Measurements from ENCODE around the gene BICRA.
"Not testable (repeated sequence)": the region's sequence is repeated elsewhere in the genome, so short reads cannot be mapped to it uniquely, and the experiment has no call there.

The BICRA gene

DNA sequence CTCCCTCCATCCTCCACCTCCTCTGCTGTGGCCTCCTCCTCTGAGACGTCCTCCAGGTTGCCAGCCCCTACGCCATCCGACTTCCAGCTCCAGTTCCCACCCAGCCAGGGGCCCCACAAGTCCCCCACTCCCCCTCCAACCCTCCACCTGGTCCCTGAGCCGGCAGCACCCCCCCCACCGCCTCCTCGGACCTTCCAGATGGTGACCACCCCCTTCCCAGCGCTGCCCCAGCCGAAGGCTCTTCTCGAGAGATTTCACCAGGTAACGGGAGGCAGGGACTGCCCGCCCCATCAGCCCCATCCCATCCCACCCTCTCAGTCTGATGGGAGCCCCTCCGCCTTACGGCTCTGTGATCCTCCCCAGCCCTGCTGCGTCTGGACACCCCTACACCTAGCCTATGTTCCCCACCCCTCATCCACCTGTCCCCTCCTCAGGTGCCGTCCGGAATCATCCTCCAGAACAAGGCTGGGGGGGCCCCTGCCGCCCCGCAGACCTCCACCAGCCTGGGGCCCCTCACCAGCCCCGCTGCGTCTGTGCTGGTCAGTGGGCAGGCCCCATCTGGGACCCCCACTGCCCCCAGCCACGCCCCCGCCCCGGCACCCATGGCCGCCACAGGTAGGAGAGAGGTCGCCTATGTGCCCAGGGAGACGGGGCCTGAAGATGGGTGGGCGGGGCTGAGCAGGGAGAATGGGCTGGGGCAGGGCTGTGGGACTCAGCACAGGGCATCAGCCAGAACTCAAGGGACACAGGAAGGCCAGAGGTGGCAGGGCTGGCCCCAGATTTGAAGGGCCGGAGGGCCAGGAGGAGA lies 85.7 kb downstream of the BICRA start:
- no peak for DNase-seq

GRCh38 chr19:47695533-47696262 lies 86.8 kb downstream of the BICRA start:
- DNase-seq: no peak

DNA sequence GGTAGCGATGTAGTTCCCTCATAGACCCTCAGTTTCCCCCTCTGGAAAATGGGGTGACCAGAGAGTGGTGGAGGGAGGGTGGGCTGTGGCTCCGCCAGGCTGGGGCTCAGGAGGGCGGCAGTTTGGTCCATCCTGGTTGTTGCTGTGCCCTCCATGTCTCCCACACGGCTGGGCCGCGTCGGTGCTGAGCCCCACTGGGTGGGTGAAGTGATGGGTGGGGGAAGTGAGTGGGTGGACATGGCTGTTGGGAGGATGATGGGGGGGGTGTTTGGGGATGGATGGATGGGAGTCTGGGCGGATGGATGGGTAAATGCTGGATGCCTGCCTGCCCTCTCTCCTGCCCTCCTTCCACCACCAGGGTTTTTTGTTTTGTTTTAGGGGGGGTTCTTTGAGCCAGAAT lies 87.7 kb downstream of the BICRA start:
- DNase-seq: no peak

DNA sequence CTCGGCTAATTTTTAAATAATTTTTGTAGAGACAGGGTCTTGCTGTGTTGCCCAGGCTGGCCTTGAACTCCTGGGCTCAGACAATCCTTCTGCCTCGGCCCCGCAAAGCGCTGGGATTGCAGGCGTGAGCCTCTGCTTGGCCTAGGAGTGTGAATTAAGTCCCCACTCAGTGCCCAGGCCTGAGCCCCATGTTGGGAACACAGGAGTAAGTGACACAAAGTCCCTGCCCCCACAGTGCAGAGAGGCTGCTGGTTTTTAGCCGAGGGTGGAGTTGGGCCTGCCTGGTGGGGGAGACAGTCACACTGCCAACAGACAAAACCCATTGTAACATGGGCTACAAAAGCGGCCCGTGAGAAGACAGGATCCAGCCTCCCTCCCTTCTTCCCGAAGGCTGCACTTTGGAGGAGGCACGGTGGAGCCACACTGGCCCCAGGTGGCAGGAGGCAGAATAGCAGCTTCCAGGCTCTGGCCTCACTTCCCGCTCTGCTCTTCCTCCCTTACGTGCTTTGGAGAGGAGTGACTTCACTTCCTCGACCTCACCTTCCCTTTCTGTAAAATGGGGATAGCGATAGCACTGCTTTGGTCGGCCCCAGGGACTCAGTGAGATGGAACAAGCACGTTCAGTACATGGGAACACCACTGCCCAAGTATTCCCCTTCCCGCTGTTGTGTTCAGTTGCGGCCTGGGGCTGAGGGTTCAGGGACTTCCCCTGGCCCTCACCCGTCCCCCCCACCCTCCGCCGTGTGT lies 89.1 kb downstream of the BICRA start:
- peak; percentile 78 for DNase-seq

- no peak for DNase-seq
These were observed 89.9 kb downstream of the BICRA start for GRCh38 chr19:47698631-47699359.

DNA sequence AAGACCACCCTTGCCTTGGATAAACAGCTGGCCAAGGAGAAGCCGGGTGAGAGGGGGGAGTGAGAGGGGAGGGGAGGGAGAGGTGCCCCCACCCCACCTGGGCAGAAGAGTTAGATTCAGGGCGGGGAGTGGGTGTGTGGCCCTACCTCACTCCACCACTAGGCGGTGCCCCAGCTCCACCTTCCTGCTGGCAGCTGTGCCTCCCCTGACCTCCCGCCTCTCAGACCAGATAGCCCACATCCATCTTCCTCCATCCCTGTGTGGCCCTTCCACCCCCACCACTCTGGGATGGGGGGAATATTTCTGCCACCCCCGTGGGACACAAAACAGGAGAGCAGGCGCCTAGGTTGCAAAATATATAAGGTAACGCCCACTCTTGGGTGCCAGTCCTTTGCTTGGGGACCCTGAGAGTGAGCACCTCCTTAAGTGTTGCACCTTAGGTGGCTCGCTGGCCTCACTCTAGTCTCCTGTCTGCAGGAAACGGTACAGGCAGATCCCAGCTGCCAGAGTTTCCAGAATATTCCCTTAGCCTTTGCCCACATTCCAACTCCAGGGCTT lies 90.5 kb downstream of the BICRA start:
- peak; percentile 16 for DNase-seq

- no peak for DNase-seq
These were observed 92.2 kb downstream of the BICRA start for GRCh38 chr19:47700934-47701716.

- DNase-seq: no peak
These were observed 93.0 kb downstream of the BICRA start for GRCh38 chr19:47701717-47702552.

- DNase-seq: no peak
These were observed 93.7 kb downstream of the BICRA start for GRCh38 chr19:47702671-47703070.

DNA sequence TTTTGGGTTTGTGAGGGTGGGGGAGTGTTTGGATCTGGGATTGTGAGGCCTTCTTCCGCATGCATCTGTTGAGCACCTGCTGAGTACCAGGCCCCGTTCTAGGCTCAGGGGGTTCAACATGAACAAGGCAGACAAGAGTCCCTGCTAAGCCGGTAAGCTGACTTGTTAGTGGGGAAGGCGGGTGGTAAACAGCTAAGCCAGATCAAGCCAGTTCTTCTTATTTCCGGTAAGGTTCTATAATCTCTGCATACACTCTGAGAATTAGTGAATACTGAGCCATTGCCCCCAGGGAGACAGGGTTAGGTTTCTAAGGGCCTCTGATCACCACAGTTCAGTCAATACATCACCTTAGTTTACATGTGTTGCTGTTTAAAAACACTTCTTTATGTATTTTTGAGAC lies 94.4 kb downstream of the BICRA start:
- DNase-seq: no peak

DNA sequence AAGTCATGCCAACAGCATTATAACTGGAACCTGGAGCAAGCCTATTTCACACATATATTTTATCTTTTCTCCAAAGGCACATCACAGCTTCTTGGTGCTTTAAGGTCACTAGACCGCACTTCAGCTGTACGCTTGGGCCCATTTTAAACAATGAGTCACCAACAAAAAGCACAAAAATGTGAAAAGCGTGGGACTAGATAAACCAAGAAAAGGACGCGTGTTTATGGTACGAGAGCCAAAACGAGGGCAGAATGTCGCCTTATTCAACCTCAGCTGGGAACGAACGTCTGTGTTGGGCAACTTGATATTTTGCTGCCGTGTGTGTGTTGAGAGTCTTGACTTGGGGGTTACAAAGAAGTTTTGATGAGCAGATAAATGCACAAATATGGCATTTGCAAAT lies 95.1 kb downstream of the BICRA start:
- no peak for DNase-seq

DNA sequence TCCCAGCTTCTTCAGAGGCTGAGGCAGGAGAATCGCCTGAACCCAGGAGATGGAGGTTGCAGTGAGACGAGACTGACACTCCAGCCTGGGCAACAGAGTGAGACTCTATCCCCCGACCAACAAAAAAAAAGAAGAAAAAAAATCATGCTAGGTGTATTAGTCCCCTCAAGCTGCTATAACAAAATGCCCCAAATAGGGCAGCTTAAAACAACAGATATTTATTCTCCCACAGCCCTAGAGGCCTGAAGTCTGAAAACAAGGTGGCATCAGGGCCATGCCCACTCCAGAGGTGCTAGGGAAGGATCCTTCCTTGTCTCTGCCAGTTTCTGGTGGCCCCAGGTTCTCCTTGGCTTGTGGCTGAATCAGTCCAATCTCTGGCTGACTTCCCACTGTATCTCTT lies 95.7 kb downstream of the BICRA start:
- no peak for DNase-seq

GRCh38 chr19:47707135-47707925 lies 98.4 kb downstream of the BICRA start:
- peak; percentile 39 for DNase-seq

- DNase-seq: no peak
These were observed 102.8 kb downstream of the BICRA start for GRCh38 chr19:47711652-47712242.

- no peak for DNase-seq
These were observed 104.4 kb downstream of the BICRA start, which contains the start of gene EHD2 for GRCh38 chr19:47713046-47714021. Gene EHD2 (plus strand): TSS chr19:47713422. CDS start chr19:47716613, 3,191 bp downstream.

GRCh38 chr19:47714339-47714738 lies 105.4 kb downstream of the BICRA start:
- no peak for DNase-seq

GRCh38 chr19:47714855-47715254 lies 105.9 kb downstream of the BICRA start:
- DNase-seq: not testable (repeated sequence)

Measured in NCI-H2029 (cell line).